DOHH2 (cell line): Measurements from ENCODE around the gene ECSIT.
A peak's percentile ranks its signal among the peaks of the same experiment; 100 is the strongest.

Experiments used
- H3F3A ChIP-seq: fragments of 200-600 bp; sonication (generic), shearing (Covaris generic); 2 replicates; pipeline ENCODE4 v1.6.0; 2016; ENCODE audit warnings: antibody characterized with exemption, mild to moderate bottlenecking; ENCODE audit not compliant: control insufficient read depth, insufficient read depth
- H3K27ac ChIP-seq: fragments of 200-600 bp; sonication (generic); 2 replicates; pipeline ENCODE4 v1.5.1; 2014; ENCODE audit warnings: low read depth, mild to moderate bottlenecking, low read length, moderate library complexity
- H3K27me3 ChIP-seq: fragments of 200-600 bp; sonication (generic); 2 replicates; pipeline ENCODE4 v1.6.1; 2014; ENCODE audit warnings: mild to moderate bottlenecking, low read length, mixed read lengths; ENCODE audit not compliant: control insufficient read depth
- H3K36me3 ChIP-seq: fragments of 200-600 bp; sonication (generic); 2 replicates; pipeline ENCODE4 v1.6.1; 2014; ENCODE audit warnings: mild to moderate bottlenecking, low read length, moderate library complexity, mixed read lengths; ENCODE audit not compliant: control insufficient read depth
- H3K4me1 ChIP-seq: fragments of 200-600 bp; sonication (generic); 2 replicates; pipeline ENCODE4 v1.6.1; 2014; ENCODE audit warnings: mild to moderate bottlenecking, low read length, mixed read lengths; ENCODE audit not compliant: control insufficient read depth
- H3K4me2 ChIP-seq: fragments of 200-600 bp; sonication (generic); 2 replicates; pipeline ENCODE4 v1.6.0; 2014; ENCODE audit warnings: mild to moderate bottlenecking, low read length, moderate library complexity
- H3K4me3 ChIP-seq: fragments of 200-600 bp; sonication (generic); 2 replicates; pipeline ENCODE4 v1.5.1; 2014; ENCODE audit warnings: mild to moderate bottlenecking, low read length, mixed read lengths
- H3K79me2 ChIP-seq: fragments of 200-600 bp; sonication (generic); 2 replicates; pipeline ENCODE4 v1.6.1; 2014; ENCODE audit warnings: mild to moderate bottlenecking, low read length, mixed read lengths; ENCODE audit not compliant: control insufficient read depth
- H3K9me2 ChIP-seq: fragments of 200-600 bp; sonication (generic); replicated peaks from 2 replicates; pipeline ENCODE4 v1.6.1; 2014; ENCODE audit warnings: mild to moderate bottlenecking, low read length, mixed read lengths; ENCODE audit not compliant: control insufficient read depth
- H3K9me3 ChIP-seq: fragments of 200-600 bp; sonication (generic); 2 replicates; pipeline ENCODE4 v1.6.1; 2014; ENCODE audit warnings: antibody characterized with exemption, low read length, mixed read lengths; ENCODE audit not compliant: control insufficient read depth, insufficient read depth
- H4K20me1 ChIP-seq: fragments of 200-600 bp; sonication (generic); 2 replicates; pipeline ENCODE4 v1.6.0; 2014; ENCODE audit warnings: low read depth, mild to moderate bottlenecking, antibody characterized with exemption, low read length, moderate library complexity; ENCODE audit not compliant: control insufficient read depth, insufficient read depth
- CTCF ChIP-seq: fragments of 200-600 bp; sonication (generic); IDR thresholded peaks from one replicate; pipeline ENCODE4 v1.5.1; 2014; ENCODE audit warnings: antibody characterized with exemption, mild to moderate bottlenecking, low read depth, low read length; ENCODE audit not compliant: poor library complexity, severe bottlenecking
- EZH2phosphoT487 ChIP-seq: fragments of 200-600 bp; sonication (generic); IDR thresholded peaks from 2 replicates; pipeline ENCODE4 v1.6.1; 2017; ENCODE audit warnings: borderline replicate concordance, mild to moderate bottlenecking, antibody characterized with exemption, low read length, moderate library complexity, mixed read lengths

The ECSIT gene

GRCh38 chr19:11555246-11555645, 26.3 kb upstream of the ECSIT start:
- no peaks in the 10 kb centered on the region for H3K9me3 ChIP-seq
- TF ChIP-seq EZH2phosphoT487, result no peak
- no peak for TF ChIP-seq CTCF
- no peaks in the 10 kb centered on the region for H3K9me2 ChIP-seq
- peaks cover 44% of the 10 kb centered on the region for H3K4me1 ChIP-seq
- peaks cover 43% of the 10 kb centered on the region for H3K36me3 ChIP-seq
- no peak overlapping the region for H3K4me2 ChIP-seq
- peaks cover 7% of the 10 kb centered on the region for H4K20me1 ChIP-seq
- H3K27ac ChIP-seq, result no peak overlapping the region
- H3K4me3 ChIP-seq, result no peak overlapping the region
- peaks cover 49% of the 10 kb centered on the region for H3K79me2 ChIP-seq
- no peaks in the 10 kb centered on the region for H3K27me3 ChIP-seq
- H3F3A ChIP-seq, result peaks cover 5% of the 10 kb centered on the region

GRCh38 chr19:11554160-11554559, 25.2 kb upstream of the ECSIT start:
- Histone ChIP-seq H3K4me3 (no peak overlapping the region), H3K27me3 (no peaks in the 10 kb centered on the region), H3K9me3 (no peaks in the 10 kb centered on the region), H4K20me1 (peaks cover 7% of the 10 kb centered on the region), H3K79me2 (peaks cover 39% of the 10 kb centered on the region), H3K9me2 (no peaks in the 10 kb centered on the region), H3K4me2 (peak overlapping the region; percentile 27), H3K27ac (no peak overlapping the region), H3F3A (no peaks in the 10 kb centered on the region), H3K4me1 (peaks cover 41% of the 10 kb centered on the region), H3K36me3 (peaks cover 43% of the 10 kb centered on the region)
- TF ChIP-seq CTCF (no peak), EZH2phosphoT487 (no peak)

- no peak for TF ChIP-seq EZH2phosphoT487
- TF ChIP-seq CTCF, result no peak
- Histone ChIP-seq H3K79me2 (peaks cover 26% of the 10 kb centered on the region), H4K20me1 (peaks cover under 1% of the 10 kb centered on the region; the same call in 1 of the 2 replicates), H3K27ac (0 out of 2 replicates have a peak overlapping the region, but pooled peaks have one; percentile 4), H3K4me3 (no peak overlapping the region), H3K27me3 (no peaks in the 10 kb centered on the region), H3F3A (no peaks in the 10 kb centered on the region), H3K4me2 (peak overlapping the region; percentile 21; the same call in 1 of the 2 replicates), H3K4me1 (peaks cover 35% of the 10 kb centered on the region), H3K9me3 (no peaks in the 10 kb centered on the region), H3K9me2 (no peaks in the 10 kb centered on the region), H3K36me3 (peaks cover 40% of the 10 kb centered on the region)
Measured at GRCh38 chr19:11552666-11553372, 23.9 kb upstream of the ECSIT start.
